Measurements from ENCODE around the gene GNAS. TPM values are rescaled to one million over a fixed set of nuclear protein-coding genes. Genes with fewer than 3 reads are reported as not detected.

GNAS gene
- total RNA-seq, 1 donor from 2014 or later, result 784 TPM

GRCh38 chr20:58950603-58951002, 98.1 kb downstream of the GNAS start:
- peaks cover 10% of the 10 kb centered on the region for H3K4me1 Mint-ChIP-seq
- DNase-seq (no peak), ATAC-seq (ENCODE audit: low read depth) (no peak)
- no peaks in the 10 kb centered on the region for H3K9me3 Mint-ChIP-seq
- TF ChIP-seq CTCF (IDR thresholded peaks at IDR 0.05), result no peak
- H3K27ac Mint-ChIP-seq, result no peak overlapping the region
- POLR2A ChIA-PET, result interaction anchor here (0.7 kb wide), 1 partner anchor 20 kb away, joined by 3 read pairs; no protein-coding TSS in a partner anchor
- intact Hi-C loops (cut with micrococcal nuclease), result loop anchor here (5.0 kb wide), 1 partner anchor 43 kb away; no protein-coding TSS in a partner anchor
- H3K36me3 Mint-ChIP-seq (ENCODE audit: low read depth), result no peaks in the 10 kb centered on the region
- H3K27me3 Mint-ChIP-seq, result peaks cover 2% of the 10 kb centered on the region
- H3K4me3 Mint-ChIP-seq, result no peak overlapping the region
- CTCF ChIA-PET, result no interaction called here

- no peak overlapping the region for H3K27ac Mint-ChIP-seq
- DNase-seq (no peak), ATAC-seq (ENCODE audit: low read depth) (no peak)
- ChIA-PET CTCF (no interaction called here), POLR2A (no interaction called here)
- intact Hi-C loops (cut with micrococcal nuclease), result loop anchor here (5.0 kb wide), 1 partner anchor 46 kb away; no protein-coding TSS in a partner anchor
- no peaks in the 10 kb centered on the region for H3K9me3 Mint-ChIP-seq
- H3K36me3 Mint-ChIP-seq (ENCODE audit: low read depth), result no peaks in the 10 kb centered on the region
- H3K4me1 Mint-ChIP-seq, result no peaks in the 10 kb centered on the region
- no peak overlapping the region for H3K4me3 Mint-ChIP-seq
- no peak for TF ChIP-seq CTCF (IDR thresholded peaks at IDR 0.05)
- no peaks in the 10 kb centered on the region for H3K27me3 Mint-ChIP-seq
Observed at GRCh38 chr20:58953050-58953449, 100.5 kb downstream of the GNAS start.

GRCh38 chr20:58956078-58956477, 103.6 kb downstream of the GNAS start:
- Mint-ChIP-seq H3K4me3 (no peak overlapping the region), H3K36me3 (ENCODE audit: low read depth) (no peaks in the 10 kb centered on the region), H3K9me3 (no peaks in the 10 kb centered on the region), H3K27ac (no peak overlapping the region), H3K27me3 (no peaks in the 10 kb centered on the region), H3K4me1 (no peaks in the 10 kb centered on the region)
- ATAC-seq (ENCODE audit: low read depth), result no peak
- DNase-seq, result no peak
- POLR2A ChIA-PET, result interaction anchor here (0.6 kb wide), 1 partner anchor 51 kb away, joined by 3 read pairs; the partner anchor contains the start of gene CTSZ
- intact Hi-C loops (cut with micrococcal nuclease), result no loop called here
- no peak for TF ChIP-seq CTCF (IDR thresholded peaks at IDR 0.05)
- CTCF ChIA-PET, result no interaction called here

- H3K27ac Mint-ChIP-seq, result no peak overlapping the region
- intact Hi-C loops (cut with micrococcal nuclease), result no loop called here
- H3K27me3 Mint-ChIP-seq, result no peaks in the 10 kb centered on the region
- H3K4me1 Mint-ChIP-seq, result no peaks in the 10 kb centered on the region
- DNase-seq (no peak), ATAC-seq (ENCODE audit: low read depth) (no peak)
- ChIA-PET CTCF (no interaction called here), POLR2A (no interaction called here)
- TF ChIP-seq CTCF (IDR thresholded peaks at IDR 0.05), result no peak
- peaks cover 4% of the 10 kb centered on the region for H3K9me3 Mint-ChIP-seq
- no peak overlapping the region for H3K4me3 Mint-ChIP-seq
- H3K36me3 Mint-ChIP-seq (ENCODE audit: low read depth), result no peaks in the 10 kb centered on the region
Observed at GRCh38 chr20:58959652-58960051, 107.1 kb downstream of the GNAS start.

Other genes starting within 250 kb of the GNAS start
- 71.4 and 77.4 TPM in 2 replicates for gene STX16, start 201.4 kb upstream of the GNAS start, total RNA-seq
- gene NPEPL1, start 159.9 kb upstream of the GNAS start, total RNA-seq, result 18.7 and 21.5 TPM in 2 replicates
- gene GNAS-AS1, start 1.8 kb upstream of the GNAS start, total RNA-seq, result 1.4 and 1.5 TPM in 2 replicates
- gene NELFCD, start 128.5 kb downstream of the GNAS start, total RNA-seq, result 97.2 and 107 TPM in 2 replicates
- 262 and 278 TPM in 2 replicates for gene CTSZ, start 154.5 kb downstream of the GNAS start, total RNA-seq
- gene TUBB1, start 166.7 kb downstream of the GNAS start, total RNA-seq, result 0.05 and 0.09 TPM in 2 replicates
- gene ATP5F1E, start 179.6 kb downstream of the GNAS start, total RNA-seq, result 84.0 and 86.1 TPM in 2 replicates
- gene PRELID3B, start 190.1 kb downstream of the GNAS start, total RNA-seq, result 54.2 and 58.4 TPM in 2 replicates

Measured in activated B cell treated with CpG ODN at 0.5 μM for 24 hours (primary cell).